Fibroblast of skin of back (primary cell): ENCODE measurements around the gene TFF1.

ENCODE experiments used
- DNase-seq: peaks from one replicate; pipeline ENCODE4 v3.0.0-alpha.2; 2013

Gene TFF1

GRCh38 chr21:42361286-42361685, 5.0 kb downstream of the TFF1 start:
- no peak for DNase-seq

- no peak for DNase-seq
These were observed 6.0 kb downstream of the TFF1 start for GRCh38 chr21:42360317-42360716.

- no peak for DNase-seq
These were observed 7.4 kb downstream of the TFF1 start for GRCh38 chr21:42358937-42359336.

- no peak for DNase-seq
These were observed 8.1 kb downstream of the TFF1 start for GRCh38 chr21:42358261-42358660.

- no peak for DNase-seq
These were observed 9.0 kb downstream of the TFF1 start for GRCh38 chr21:42357307-42357706.

GRCh38 chr21:42356650-42357049, 9.7 kb downstream of the TFF1 start:
- no peak for DNase-seq

- no peak for DNase-seq
These were observed 10.3 kb downstream of the TFF1 start for GRCh38 chr21:42356046-42356445.

- no peak for DNase-seq
These were observed 12.7 kb downstream of the TFF1 start for GRCh38 chr21:42353623-42354022.

GRCh38 chr21:42352441-42353095, 13.8 kb downstream of the TFF1 start:
- DNase-seq: no peak

GRCh38 chr21:42351626-42352440, 14.5 kb downstream of the TFF1 start:
- no peak for DNase-seq

- DNase-seq: no peak
These were observed 15.4 kb downstream of the TFF1 start, which contains the start of gene TFF2 for GRCh38 chr21:42350927-42351426. Gene TFF2 (minus strand): TSS chr21:42350994. CDS start chr21:42350957, 37 bp downstream.

- no peak for DNase-seq
These were observed 15.9 kb downstream of the TFF1 start for GRCh38 chr21:42350318-42350910.

- DNase-seq: no peak
These were observed 16.7 kb downstream of the TFF1 start for GRCh38 chr21:42349420-42350317.

GRCh38 chr21:42348762-42349161, 17.6 kb downstream of the TFF1 start:
- DNase-seq: no peak

- DNase-seq: no peak
These were observed 18.6 kb downstream of the TFF1 start for GRCh38 chr21:42347601-42348327.

GRCh38 chr21:42346866-42347600, 19.3 kb downstream of the TFF1 start:
- DNase-seq: no peak

GRCh38 chr21:42346441-42346840, 19.9 kb downstream of the TFF1 start:
- DNase-seq: no peak

GRCh38 chr21:42344631-42345030, 21.7 kb downstream of the TFF1 start:
- DNase-seq: no peak

- DNase-seq: no peak
These were observed 22.3 kb downstream of the TFF1 start for GRCh38 chr21:42343963-42344510.

- DNase-seq: no peak
These were observed 22.8 kb downstream of the TFF1 start for GRCh38 chr21:42343556-42343955.

- DNase-seq: no peak
These were observed 23.2 kb downstream of the TFF1 start for GRCh38 chr21:42343101-42343500.
